Suprapubic skin (tissue), 4 donors: Measurements from ENCODE around the gene PROX2. TPM values are rescaled to one million over a fixed set of nuclear protein-coding genes. Genes with fewer than 3 reads are reported as not detected.
A peak's percentile ranks its signal among the peaks of the same experiment; 100 is the strongest.

Source experiments
- DNase-seq, 2 donors: peaks; one replicate each; pipeline ENCODE4 v3.0.0-alpha.2; 2019; ENCODE audit warnings: low spot score in 2 of 2
- H3K27ac ChIP-seq: fragments of 200-600 bp; sonication (generic); one replicate; pipeline ENCODE4 v1.5.1; 2019
- H3K27me3 ChIP-seq: fragments of 200-600 bp; sonication (generic); one replicate; pipeline ENCODE4 v1.5.1; 2019
- H3K36me3 ChIP-seq: fragments of 200-600 bp; sonication (generic); one replicate; pipeline ENCODE4 v1.5.1; 2019
- H3K4me1 ChIP-seq: fragments of 200-600 bp; sonication (generic); one replicate; pipeline ENCODE4 v1.5.1; 2019
- H3K4me3 ChIP-seq: fragments of 200-600 bp; sonication (generic); one replicate; pipeline ENCODE4 v1.5.1; 2019; ENCODE audit warnings: mild to moderate bottlenecking
- H3K9me3 ChIP-seq: fragments of 200-600 bp; sonication (generic); one replicate; pipeline ENCODE4 v1.5.1; 2019
- EP300 ChIP-seq: sonication (generic); formaldehyde crosslinking; IDR thresholded peaks from one replicate; pipeline ENCODE4 v1.6.1; 2017; ENCODE audit warnings: antibody characterized with exemption
- POLR2A ChIP-seq, 2 donors: fragments of 450-650 bp; IDR thresholded peaks; one replicate each; pipeline ENCODE4 v1.6.1; 2017; ENCODE audit warnings: antibody characterized with exemption in 2 of 2, mild to moderate bottlenecking in 2 of 2, moderate library complexity in 2 of 2
- POLR2AphosphoS5 ChIP-seq, 3 donors: sonication (generic); formaldehyde crosslinking; IDR thresholded peaks; one replicate each; pipeline ENCODE4 v1.6.1; 2017; ENCODE audit warnings: antibody characterized with exemption in 3 of 3
- WGBS: methylation state at CpG from one replicate; pipeline ENCODE4 v1.1.5; 2018; 5-methylcytosine and 5-hydroxymethylcytosine counted together
- total RNA-seq, 4 donors: library from RNA; depleted of rRNA; stranded (reverse); fragments of >200 nt; gene quantifications; one replicate each; pipeline ENCODE4 v1.1.0, GENCODE V29; 2016
- TF ChIP-seq, protein P1 (sequence below), 2 donors: fragments of 200-600 bp in 1 of 2; fragments of 450-650 bp in 1 of 2; sonication (generic) in 1 of 2; IDR thresholded peaks; one replicate each; pipeline ENCODE4 v1.5.1; 2016 to 2019; ENCODE audit warnings: antibody characterized with exemption in 2 of 2, mild to moderate bottlenecking in 1 of 2, moderate library complexity in 1 of 2

The PROX2 gene
- total RNA-seq, 4 donors from 2014 or later = 0.10 to 0.97 (median 0.11) TPM; not detected in 1

DNA sequence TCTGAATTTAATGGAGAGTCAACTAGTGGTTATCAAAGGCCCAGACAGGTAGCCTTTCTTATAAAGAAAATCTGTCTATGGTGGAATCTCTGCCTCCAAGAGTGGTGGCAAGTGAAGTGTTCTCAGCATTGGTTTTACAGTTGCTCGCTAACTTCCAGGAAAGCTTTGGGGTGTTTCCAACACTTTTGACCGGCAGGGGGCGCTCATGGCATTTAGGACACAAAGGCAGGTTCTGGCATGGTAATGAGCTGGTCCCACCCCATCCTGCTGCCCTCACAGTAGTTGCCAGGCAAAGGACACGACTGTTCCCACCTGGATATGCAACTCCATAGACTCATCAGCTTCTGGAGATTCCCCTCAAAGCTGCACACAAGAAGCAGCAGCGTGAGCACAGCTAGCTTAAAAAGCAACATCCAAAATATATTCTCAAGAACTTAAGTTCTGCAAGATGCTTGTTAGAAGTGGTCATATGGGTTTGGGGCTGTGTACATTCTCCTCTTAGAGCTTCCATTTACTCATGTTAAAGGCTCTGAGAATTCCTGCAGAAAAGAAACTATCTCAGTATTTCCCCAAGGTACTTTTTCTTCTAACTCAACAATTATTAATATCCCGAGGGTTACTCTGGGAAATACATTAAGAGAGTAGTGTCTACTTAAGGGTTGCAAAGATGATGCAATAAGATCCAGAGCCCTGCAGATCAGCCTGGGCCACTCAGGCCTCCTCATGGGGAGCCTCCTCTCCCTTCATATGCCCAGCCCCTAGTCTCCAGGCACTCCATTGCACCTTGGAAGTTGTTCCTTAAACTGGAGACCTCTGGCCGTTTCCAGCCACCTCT lies 14.8 kb downstream of the PROX2 start:
- no peak for TF ChIP-seq POLR2A (IDR thresholded peaks at IDR 0.05)
- TF ChIP-seq, protein P1, sequence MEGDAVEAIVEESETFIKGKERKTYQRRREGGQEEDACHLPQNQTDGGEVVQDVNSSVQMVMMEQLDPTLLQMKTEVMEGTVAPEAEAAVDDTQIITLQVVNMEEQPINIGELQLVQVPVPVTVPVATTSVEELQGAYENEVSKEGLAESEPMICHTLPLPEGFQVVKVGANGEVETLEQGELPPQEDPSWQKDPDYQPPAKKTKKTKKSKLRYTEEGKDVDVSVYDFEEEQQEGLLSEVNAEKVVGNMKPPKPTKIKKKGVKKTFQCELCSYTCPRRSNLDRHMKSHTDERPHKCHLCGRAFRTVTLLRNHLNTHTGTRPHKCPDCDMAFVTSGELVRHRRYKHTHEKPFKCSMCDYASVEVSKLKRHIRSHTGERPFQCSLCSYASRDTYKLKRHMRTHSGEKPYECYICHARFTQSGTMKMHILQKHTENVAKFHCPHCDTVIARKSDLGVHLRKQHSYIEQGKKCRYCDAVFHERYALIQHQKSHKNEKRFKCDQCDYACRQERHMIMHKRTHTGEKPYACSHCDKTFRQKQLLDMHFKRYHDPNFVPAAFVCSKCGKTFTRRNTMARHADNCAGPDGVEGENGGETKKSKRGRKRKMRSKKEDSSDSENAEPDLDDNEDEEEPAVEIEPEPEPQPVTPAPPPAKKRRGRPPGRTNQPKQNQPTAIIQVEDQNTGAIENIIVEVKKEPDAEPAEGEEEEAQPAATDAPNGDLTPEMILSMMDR (IDR thresholded peaks at IDR 0.05) = peak; percentile 70 to 72
- no peak for TF ChIP-seq EP300
- peak; percentile 94 to 95 for DNase-seq
- no peaks in the 10 kb centered on the region for H3K9me3 ChIP-seq
- WGBS = 30% methylated on average over 6 of the region's 7 CpGs
- no peak overlapping the region for H3K4me3 ChIP-seq
- no peaks in the 10 kb centered on the region for H3K27me3 ChIP-seq
- H3K36me3 ChIP-seq = no peaks in the 10 kb centered on the region
- peaks cover 4% of the 10 kb centered on the region for H3K4me1 ChIP-seq
- H3K27ac ChIP-seq = no peak overlapping the region

DNA sequence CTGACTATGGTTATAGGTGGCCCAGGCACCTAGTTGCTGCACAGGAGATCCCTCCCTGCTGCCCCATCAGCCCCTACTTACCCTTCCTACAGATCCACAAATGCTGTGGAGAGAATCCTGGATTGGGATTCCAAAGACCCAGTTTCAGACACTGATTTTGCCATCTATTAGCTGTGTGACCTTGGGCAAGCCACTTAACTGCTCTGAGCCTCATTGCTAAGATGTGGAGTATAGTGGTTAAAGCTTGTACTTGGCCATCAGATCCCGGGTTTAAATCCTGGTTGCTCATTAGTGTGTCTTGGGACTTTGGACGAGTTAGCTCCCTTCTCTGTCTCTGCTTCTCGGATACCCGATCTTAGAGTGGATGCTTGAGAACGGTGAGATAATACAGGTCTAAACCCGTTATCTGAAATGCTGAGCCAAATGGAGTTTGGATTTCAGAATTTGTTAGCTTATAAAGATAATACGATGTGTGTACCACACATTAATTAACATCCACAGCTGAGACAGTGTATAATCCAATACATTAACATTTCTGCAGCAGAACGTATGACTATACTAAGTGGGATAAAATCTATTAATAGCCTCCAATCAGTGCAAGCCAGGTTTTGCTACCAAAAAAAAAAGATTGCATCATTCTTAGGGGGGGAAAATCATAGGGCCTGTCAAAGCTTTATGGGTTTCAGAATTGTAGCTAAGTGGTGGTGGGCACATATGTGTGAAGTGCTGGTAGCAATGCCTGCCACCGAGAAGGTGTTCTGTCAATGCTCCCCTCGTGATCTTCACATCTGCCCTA lies 16.0 kb downstream of the PROX2 start:
- H3K9me3 ChIP-seq = no peaks in the 10 kb centered on the region
- no peaks in the 10 kb centered on the region for H3K36me3 ChIP-seq
- no peak for DNase-seq
- no peak for TF ChIP-seq POLR2A (IDR thresholded peaks at IDR 0.05)
- TF ChIP-seq, protein P1 (IDR thresholded peaks at IDR 0.05) = no peak
- no peak for TF ChIP-seq EP300
- TF ChIP-seq POLR2AphosphoS5 (IDR thresholded peaks at IDR 0.05) = no peak
- H3K27me3 ChIP-seq = no peaks in the 10 kb centered on the region
- no peak overlapping the region for H3K27ac ChIP-seq
- no peak overlapping the region for H3K4me3 ChIP-seq
- WGBS = 64% methylated on average over 10 of the region's 10 CpGs
- H3K4me1 ChIP-seq = peaks cover 4% of the 10 kb centered on the region

DNA sequence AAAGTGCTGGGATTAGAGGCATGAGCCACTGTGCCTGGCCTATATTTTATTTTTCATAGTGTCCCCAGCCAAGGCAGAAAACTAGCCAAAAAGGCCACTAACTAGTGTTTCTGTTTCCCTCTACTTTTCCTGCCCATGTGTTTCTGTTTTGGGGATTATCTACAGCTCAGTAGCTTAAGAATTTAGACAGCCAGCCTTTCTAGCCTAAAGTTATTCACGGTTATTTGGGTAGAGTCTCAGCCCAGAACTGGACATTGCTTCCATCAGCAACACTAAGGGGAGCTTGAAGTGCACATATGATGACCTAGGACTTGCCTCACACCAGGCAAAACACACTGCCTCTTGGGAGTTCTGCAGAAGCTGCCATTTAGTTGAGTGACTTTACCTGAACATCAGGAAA lies 17.9 kb downstream of the PROX2 start:
- DNase-seq = no peak
- Histone ChIP-seq H3K4me3 (no peak overlapping the region), H3K9me3 (no peaks in the 10 kb centered on the region), H3K27ac (no peak overlapping the region), H3K27me3 (no peaks in the 10 kb centered on the region), H3K36me3 (no peaks in the 10 kb centered on the region), H3K4me1 (peaks cover 15% of the 10 kb centered on the region)
- WGBS = 57% methylated on average over 1 of the region's 1 CpG
- no peak for TF ChIP-seq EP300
- no peak for TF ChIP-seq POLR2A (IDR thresholded peaks at IDR 0.05)

DNA sequence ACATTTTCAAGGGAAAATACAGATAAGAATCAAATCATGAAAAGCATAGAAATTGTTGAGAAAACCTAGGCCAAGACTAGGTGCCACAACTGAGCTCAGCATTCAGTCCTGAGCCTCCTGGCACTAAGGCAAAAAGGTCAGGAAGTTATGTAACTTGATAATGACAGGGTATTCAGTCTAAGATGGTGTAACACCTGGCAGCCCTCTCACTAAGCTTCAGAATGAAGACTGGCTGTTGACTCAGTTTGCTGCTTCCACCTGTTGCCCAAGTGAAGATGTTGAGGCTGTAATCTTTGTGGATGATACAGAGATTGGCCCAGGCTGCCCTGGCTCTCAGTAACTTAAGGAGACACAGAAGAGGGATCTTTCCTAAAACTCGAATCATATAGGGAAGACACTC lies 19.6 kb downstream of the PROX2 start:
- Histone ChIP-seq H3K27me3 (no peaks in the 10 kb centered on the region), H3K27ac (no peak overlapping the region), H3K4me3 (no peak overlapping the region), H3K36me3 (no peaks in the 10 kb centered on the region), H3K4me1 (peaks cover 19% of the 10 kb centered on the region), H3K9me3 (no peaks in the 10 kb centered on the region)
- 73% methylated on average over 1 of the region's 1 CpG for WGBS
- DNase-seq = no peak
- TF ChIP-seq, protein P1 (IDR thresholded peaks at IDR 0.05) = no peak
- TF ChIP-seq POLR2AphosphoS5 (IDR thresholded peaks at IDR 0.05) = no peak
- TF ChIP-seq POLR2A (IDR thresholded peaks at IDR 0.05) = no peak
- TF ChIP-seq EP300 = no peak

DNA sequence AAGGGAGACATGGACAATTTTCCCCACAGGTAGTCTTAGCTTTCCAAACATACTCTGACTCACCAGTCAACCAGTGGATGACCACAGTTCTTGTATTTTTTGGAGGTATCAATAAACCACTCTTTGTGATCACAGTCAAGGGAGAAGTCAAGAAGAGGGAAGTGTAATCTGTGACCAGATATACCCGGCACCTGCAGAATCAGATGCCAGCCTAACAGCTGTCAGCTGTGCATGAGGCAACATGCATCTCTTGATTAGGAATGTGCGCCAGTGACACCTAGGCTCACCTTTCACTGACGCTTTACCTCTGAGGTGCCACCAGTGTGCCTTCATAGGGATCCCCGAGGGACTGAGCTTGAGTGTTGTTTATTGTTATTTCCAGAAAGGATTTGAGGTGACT lies 20.0 kb downstream of the PROX2 start:
- H3K4me1 ChIP-seq = peaks cover 19% of the 10 kb centered on the region
- 58% methylated on average over 4 of the region's 4 CpGs for WGBS
- no peak overlapping the region for H3K4me3 ChIP-seq
- H3K9me3 ChIP-seq = no peaks in the 10 kb centered on the region
- no peaks in the 10 kb centered on the region for H3K36me3 ChIP-seq
- no peaks in the 10 kb centered on the region for H3K27me3 ChIP-seq
- DNase-seq = no peak
- no peak overlapping the region for H3K27ac ChIP-seq
- TF ChIP-seq POLR2AphosphoS5 (IDR thresholded peaks at IDR 0.05) (no peak), POLR2A (IDR thresholded peaks at IDR 0.05) (no peak), EP300 (no peak)
- TF ChIP-seq, protein P1 (IDR thresholded peaks at IDR 0.05) = no peak
